Esophagus muscularis mucosa (tissue), 4 donors: ENCODE data around the gene TINCR.

Source experiments
- EP300 ChIP-seq: sonication (generic); formaldehyde crosslinking; IDR thresholded peaks from one replicate; pipeline ENCODE4 v1.6.1; 2017; ENCODE audit warnings: antibody characterized with exemption
- POLR2A ChIP-seq: fragments of 450-650 bp; IDR thresholded peaks from one replicate; pipeline ENCODE4 v1.6.1; 2017; ENCODE audit warnings: antibody characterized with exemption, moderate library complexity, mild to moderate bottlenecking, low read depth
- POLR2AphosphoS5 ChIP-seq, 2 donors: sonication (generic); formaldehyde crosslinking; IDR thresholded peaks; one replicate each; pipeline ENCODE4 v1.6.1; 2017; ENCODE audit warnings: antibody characterized with exemption in 2 of 2
- TF ChIP-seq, protein P1 (sequence below), 3 experiments: fragments of 200-600 bp in 2 of 3; fragments of 450-650 bp in 1 of 3; sonication (generic) in 2 of 3; IDR thresholded peaks; one replicate each; pipeline ENCODE4 v1.5.1; 2017 to 2019; ENCODE audit warnings: antibody characterized with exemption in 3 of 3, mild to moderate bottlenecking in 2 of 3, moderate library complexity in 1 of 3

DNA sequence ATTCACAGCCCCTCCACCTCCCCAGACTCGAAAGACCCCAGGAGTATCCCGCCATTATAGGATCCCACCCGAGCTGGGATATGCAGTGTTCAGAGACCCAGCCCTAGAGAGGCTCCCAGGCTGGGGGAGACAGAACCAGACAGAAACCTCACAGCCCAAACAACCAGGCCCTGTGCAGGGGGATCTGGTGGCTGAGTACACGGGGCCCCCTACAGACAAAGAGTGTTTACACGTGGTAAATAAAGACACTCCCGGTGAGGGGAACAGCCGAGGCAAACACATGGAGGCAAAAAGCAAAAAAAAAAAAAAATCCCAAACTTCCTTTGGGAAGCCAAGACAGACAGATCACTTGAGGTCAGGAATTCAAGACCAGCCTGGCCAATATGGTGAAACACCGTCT is 25.1 kb downstream of the TINCR start:
- TF ChIP-seq, protein P1, sequence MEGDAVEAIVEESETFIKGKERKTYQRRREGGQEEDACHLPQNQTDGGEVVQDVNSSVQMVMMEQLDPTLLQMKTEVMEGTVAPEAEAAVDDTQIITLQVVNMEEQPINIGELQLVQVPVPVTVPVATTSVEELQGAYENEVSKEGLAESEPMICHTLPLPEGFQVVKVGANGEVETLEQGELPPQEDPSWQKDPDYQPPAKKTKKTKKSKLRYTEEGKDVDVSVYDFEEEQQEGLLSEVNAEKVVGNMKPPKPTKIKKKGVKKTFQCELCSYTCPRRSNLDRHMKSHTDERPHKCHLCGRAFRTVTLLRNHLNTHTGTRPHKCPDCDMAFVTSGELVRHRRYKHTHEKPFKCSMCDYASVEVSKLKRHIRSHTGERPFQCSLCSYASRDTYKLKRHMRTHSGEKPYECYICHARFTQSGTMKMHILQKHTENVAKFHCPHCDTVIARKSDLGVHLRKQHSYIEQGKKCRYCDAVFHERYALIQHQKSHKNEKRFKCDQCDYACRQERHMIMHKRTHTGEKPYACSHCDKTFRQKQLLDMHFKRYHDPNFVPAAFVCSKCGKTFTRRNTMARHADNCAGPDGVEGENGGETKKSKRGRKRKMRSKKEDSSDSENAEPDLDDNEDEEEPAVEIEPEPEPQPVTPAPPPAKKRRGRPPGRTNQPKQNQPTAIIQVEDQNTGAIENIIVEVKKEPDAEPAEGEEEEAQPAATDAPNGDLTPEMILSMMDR (IDR thresholded peaks at IDR 0.05) = no peak
- TF ChIP-seq POLR2A (no peak), POLR2AphosphoS5 (IDR thresholded peaks at IDR 0.05) (no peak), EP300 (no peak)
